ENCODE data around the gene WWC2. TPM values are rescaled to one million over a fixed set of nuclear protein-coding genes. Genes with fewer than 3 reads are reported as not detected.
A peak's percentile ranks its signal among the peaks of the same experiment; 100 is the strongest.
"Not testable (repeated sequence)": the region's sequence is repeated elsewhere in the genome, so short reads cannot be mapped to it uniquely, and the experiment has no call there.

The WWC2 gene
- polyA plus RNA-seq, 1 donor from 2014 or later: 0.29 TPM

DNA sequence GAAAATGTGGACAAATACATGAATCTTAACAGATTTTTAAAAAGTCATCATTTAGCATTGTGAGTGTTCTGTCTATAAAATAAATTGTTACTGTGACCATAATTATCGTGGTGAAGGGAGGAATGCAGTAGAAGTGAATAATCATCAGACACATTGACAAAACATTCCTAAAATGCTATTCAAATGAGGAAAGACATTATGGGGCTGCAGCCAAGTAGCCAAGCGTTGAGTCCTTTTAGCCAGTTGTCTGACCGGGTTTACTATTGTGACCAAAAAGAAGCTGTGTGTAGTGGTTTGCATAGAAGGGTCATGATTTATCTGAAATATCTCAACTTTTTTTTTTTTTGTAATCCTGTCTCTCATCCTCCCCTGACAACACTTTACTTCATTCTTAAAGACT, 19.5 kb downstream of the WWC2 start:
- Mint-ChIP-seq H3K4me1 (no peaks in the 10 kb centered on the region), H3K27ac (no peak overlapping the region), H3K27me3 (peaks cover 2% of the 10 kb centered on the region), H3K9me3 (no peaks in the 10 kb centered on the region), H3K36me3 (peaks cover 2% of the 10 kb centered on the region), H3K4me3 (no peak overlapping the region)

DNA sequence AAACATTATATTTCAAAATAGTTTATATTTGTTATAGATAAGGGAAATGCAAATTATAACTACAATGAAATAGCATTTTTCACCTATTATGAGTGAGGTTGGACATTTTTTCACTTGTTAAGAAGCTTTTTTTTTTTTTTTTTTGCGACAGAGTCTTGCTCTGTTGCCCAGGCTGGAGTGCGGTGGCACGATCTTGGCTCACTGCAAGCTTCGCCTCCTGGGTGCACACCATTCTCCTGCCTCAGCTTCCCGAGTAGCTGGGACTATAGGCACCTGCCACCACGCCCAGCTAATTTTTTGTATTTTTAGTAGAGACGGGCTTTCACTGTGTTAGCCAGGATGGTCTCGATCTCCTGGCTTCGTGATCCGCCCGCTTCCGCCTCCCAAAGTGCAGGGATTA, 22.6 kb downstream of the WWC2 start:
- H3K36me3 Mint-ChIP-seq, H3K4me1 Mint-ChIP-seq, H3K27me3 Mint-ChIP-seq: not testable (repeated sequence)

DNA sequence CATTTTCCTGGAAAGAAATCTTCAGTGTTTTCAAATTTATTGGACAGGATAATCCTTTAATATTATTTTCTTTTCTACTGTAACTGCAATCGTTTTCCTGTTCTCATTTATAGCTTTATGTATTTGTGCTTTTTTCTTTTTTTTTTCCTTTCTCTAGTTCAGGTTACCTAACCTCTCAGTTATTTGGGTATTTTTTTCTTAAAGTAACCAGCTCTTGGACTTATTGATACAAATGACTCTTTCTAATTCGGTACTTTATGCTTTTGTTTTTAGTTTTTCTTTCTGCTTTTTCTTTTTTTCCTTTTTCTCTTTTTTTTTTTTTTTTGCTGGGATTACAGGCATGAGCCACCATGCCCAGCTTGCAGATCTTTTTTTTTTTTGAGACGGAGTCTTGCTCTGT, 25.2 kb downstream of the WWC2 start:
- Mint-ChIP-seq H3K27me3 (peaks cover 2% of the 10 kb centered on the region), H3K36me3 (no peaks in the 10 kb centered on the region), H3K9me3 (peaks cover 0 to 2% (median 0%) of the 10 kb centered on the region in 3 donors), H3K4me3 (no peak overlapping the region), H3K27ac (no peak overlapping the region), H3K4me1 (no peaks in the 10 kb centered on the region)

More for the DNA sequence above, 22.6 kb downstream of the WWC2 start:
- H3K9me3 Mint-ChIP-seq, H3K27ac Mint-ChIP-seq, H3K4me3 Mint-ChIP-seq: not testable (repeated sequence)

DNA sequence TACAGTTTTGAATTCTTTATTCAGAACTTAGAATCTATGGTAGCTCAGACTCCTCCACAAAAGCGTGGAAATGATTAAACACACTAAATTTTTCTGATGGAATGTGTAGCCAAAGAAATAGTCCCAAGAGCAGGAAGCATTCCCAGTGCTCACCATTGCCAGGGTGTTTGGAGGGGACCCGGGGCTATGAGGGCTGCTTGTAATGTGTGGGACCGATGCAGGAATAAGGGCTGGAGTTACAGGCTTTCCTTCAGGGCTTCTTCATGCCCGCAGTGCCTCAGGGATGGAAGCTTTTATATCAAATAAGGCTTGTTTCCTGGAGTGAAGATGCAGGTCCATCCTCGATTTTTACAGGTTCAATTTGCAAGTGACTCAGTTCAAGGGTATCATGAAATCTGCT, 25.8 kb downstream of the WWC2 start:
- Mint-ChIP-seq H3K4me3 (no peak overlapping the region), H3K9me3 (peaks cover 0 to 2% (median 0%) of the 10 kb centered on the region in 3 donors), H3K36me3 (no peaks in the 10 kb centered on the region), H3K27me3 (peaks cover 2% of the 10 kb centered on the region), H3K27ac (peak overlapping the region in 1 of 3 donors; percentile 24), H3K4me1 (no peaks in the 10 kb centered on the region)

DNA sequence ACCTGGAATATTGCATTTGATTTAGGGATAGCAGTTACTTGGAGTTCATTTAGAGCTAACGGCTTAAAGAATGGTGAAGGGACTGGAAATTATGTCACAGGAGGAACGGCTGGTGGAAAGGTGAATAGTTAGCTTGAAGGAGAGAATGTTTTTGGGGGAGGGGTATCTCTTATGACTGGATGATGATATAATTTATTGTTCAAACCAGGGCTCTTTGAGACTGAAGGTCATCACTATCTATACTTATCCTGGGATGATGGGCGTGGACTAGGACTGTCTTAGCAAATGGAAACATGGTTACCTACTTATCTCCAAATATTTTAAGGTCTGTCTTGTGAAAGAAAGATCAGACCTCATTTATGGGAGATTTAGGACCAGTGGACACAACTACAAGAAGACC, 30.1 kb downstream of the WWC2 start:
- Mint-ChIP-seq H3K4me1 (no peaks in the 10 kb centered on the region), H3K4me3 (no peak overlapping the region), H3K27me3 (no peaks in the 10 kb centered on the region), H3K9me3 (peaks cover 0 to 2% (median 0%) of the 10 kb centered on the region in 3 donors), H3K27ac (no peak overlapping the region), H3K36me3 (no peaks in the 10 kb centered on the region)

DNA sequence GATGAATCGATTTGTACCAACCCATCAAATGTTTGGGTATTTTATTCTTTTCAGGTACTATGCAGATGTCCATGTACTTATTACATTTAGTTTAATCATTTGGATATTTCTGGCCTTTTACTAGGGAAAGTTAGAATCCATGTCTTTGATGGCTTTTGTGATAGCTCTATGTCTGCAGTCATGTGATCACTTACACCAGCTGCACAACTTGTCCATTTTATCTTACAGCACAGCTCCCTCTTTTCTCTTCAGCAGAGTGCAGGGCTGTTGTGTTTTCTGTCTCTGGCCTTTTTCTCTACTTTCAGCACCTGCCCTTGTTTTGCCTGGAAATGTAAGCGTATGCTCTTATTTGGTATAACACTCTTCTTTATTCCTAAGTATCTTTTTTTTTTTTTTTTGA, 30.6 kb downstream of the WWC2 start:
- Mint-ChIP-seq H3K27ac (no peak overlapping the region), H3K9me3 (peaks cover 0 to 2% (median 0%) of the 10 kb centered on the region in 3 donors)

DNA sequence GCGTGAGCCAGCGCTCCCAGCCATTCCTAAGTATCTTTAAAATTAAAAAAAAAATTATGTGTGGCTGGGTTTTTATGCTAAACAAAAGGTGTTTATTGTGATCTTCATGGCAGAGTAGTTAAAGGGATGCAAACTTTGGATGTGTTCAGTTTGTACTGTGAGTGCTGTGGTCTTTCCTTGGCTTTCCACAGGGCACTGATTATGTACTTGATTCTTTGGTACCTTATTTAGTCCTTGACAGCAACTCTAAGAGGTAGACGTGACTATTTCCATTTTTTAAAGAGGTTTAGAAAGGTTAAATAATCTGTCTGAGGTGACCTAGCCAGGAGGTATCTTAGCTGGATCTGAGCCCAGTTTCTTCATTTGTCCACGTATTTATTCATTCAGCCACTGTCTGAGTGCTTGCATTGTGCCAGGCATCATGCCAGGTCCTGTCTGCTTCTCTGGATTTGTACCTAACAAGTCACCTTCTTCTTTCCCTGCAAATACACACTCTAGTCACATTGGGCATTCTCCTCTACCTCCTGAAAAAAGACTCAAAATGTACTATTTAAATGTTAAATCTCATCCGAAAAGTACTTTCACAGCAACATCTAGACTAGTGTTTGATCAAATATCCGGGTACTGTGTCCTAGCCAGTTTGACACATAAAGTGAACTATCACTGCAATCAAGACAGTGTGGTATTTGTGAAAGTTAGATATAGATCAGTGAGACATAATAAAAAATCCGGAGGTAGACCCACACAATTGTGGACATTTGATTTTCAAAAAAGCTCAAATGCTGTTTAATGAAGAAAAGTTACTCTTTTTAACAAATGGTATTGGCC, 31.5 kb downstream of the WWC2 start:
- Mint-ChIP-seq H3K27me3 (no peaks in the 10 kb centered on the region), H3K4me1 (no peaks in the 10 kb centered on the region), H3K36me3 (no peaks in the 10 kb centered on the region), H3K27ac (no peak overlapping the region), H3K9me3 (peaks cover 0 to 2% (median 0%) of the 10 kb centered on the region in 3 donors), H3K4me3 (no peak overlapping the region)

More for the DNA sequence above, 30.6 kb downstream of the WWC2 start:
- H3K36me3 Mint-ChIP-seq: no peaks in the 10 kb centered on the region
- no peaks in the 10 kb centered on the region for H3K27me3 Mint-ChIP-seq
- no peaks in the 10 kb centered on the region for H3K4me1 Mint-ChIP-seq
- H3K4me3 Mint-ChIP-seq: peak overlapping the region in 1 of 4 donors; percentile 35

DNA sequence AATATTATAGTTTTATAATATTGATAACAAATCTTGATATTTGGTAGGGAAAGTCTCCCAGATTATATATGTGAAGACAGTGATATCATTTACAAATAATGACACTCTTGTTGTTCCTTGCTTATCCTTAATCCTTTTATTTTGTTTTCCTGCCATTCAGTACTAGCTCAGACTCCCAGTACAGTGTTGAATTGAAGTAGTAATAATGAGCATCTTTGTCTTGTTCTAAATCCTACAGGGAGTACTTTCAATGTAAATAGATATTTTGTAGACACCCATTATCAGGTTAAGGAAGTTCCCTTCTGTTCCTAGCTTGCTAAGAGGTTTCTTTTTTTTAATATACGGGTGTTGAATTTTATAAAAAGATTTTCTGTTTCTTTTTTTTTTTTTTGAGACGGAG, 33.0 kb downstream of the WWC2 start:
- Mint-ChIP-seq H3K27ac (no peak overlapping the region), H3K27me3 (no peaks in the 10 kb centered on the region), H3K36me3 (no peaks in the 10 kb centered on the region), H3K9me3 (peaks cover 0 to 2% (median 0%) of the 10 kb centered on the region in 3 donors), H3K4me3 (no peak overlapping the region), H3K4me1 (no peaks in the 10 kb centered on the region)

DNA sequence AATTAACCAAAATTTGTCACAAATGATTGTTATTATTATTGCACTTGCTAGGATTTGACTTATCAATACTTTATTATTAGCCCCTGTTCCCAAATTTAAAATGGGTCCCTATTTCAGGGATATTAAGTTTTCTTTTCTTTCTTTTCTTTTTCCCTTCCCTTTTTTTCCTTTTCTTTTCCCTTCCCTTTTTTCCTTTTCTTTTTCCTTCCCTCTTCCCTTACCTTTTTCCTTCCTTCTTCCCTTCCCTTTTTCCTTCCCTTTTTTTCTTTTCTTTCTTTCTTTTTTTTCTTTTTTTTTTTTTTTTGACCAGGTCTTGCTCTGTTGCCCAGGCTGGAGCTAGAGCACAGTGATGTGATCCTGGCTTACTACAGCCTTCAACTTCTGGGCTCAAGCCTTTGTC, 33.8 kb downstream of the WWC2 start:
- Mint-ChIP-seq H3K27me3 (no peaks in the 10 kb centered on the region), H3K4me1 (no peaks in the 10 kb centered on the region), H3K9me3 (no peaks in the 10 kb centered on the region), H3K4me3 (no peak overlapping the region), H3K27ac (no peak overlapping the region), H3K36me3 (no peaks in the 10 kb centered on the region)

DNA sequence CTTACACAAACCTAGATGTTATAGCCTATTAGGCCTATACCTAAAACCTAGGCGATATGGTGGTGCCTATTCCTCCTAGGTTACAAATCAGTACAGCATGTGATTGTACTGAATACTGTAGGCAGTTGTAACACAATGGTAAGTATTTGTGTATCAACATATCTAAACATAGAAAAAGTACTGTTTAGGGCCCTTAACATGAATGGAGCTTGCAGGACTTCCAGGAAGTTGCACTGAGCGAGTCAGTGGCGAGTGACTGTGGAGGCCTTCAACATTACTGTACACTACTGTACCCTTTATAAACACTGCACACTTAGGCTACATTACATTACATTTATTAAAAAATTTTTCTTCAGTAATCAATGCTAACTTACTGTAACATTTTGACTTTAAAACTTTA, 37.8 kb downstream of the WWC2 start:
- Mint-ChIP-seq H3K36me3 (no peaks in the 10 kb centered on the region), H3K27ac (no peak overlapping the region), H3K27me3 (peaks cover under 1% of the 10 kb centered on the region), H3K9me3 (no peaks in the 10 kb centered on the region), H3K4me1 (no peaks in the 10 kb centered on the region), H3K4me3 (no peak overlapping the region)

DNA sequence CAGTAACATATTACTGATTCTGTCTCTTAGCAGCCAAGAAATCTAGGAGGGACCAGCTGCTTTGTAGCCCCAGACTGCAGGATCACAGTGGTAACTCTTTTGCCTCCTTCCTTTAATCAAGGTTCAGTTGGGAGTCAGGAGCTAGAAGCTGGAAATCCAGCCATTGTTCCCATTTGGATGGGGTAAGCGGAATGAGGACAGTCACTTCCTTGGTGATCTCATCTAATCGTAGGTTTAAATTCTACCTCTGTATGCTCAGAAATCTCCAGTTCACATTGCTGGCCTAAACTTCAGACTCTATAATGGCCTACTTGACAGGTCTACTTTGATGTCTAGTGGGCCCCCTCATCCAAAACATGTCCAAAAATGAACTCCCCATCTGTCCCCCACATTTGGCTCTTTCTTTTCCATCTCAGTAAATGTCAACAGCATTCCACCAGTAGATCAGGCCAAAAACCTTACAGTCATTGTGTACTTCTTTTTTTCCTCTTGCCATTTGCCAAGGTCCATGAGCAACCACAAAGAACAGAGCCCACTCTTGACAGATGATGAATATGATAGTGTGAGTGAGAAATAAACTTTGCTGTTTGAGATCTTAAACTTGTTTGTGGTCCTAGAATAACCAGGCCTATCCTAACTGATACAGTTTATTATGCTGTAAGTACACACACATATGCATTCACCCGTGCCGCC, 40.1 kb downstream of the WWC2 start:
- no peaks in the 10 kb centered on the region for H3K36me3 Mint-ChIP-seq
- H3K27me3 Mint-ChIP-seq: peaks cover 2% of the 10 kb centered on the region
- no peak overlapping the region for H3K4me3 Mint-ChIP-seq
- H3K4me1 Mint-ChIP-seq: no peaks in the 10 kb centered on the region
- H3K9me3 Mint-ChIP-seq: no peaks in the 10 kb centered on the region
- H3K27ac Mint-ChIP-seq: no peak overlapping the region

DNA sequence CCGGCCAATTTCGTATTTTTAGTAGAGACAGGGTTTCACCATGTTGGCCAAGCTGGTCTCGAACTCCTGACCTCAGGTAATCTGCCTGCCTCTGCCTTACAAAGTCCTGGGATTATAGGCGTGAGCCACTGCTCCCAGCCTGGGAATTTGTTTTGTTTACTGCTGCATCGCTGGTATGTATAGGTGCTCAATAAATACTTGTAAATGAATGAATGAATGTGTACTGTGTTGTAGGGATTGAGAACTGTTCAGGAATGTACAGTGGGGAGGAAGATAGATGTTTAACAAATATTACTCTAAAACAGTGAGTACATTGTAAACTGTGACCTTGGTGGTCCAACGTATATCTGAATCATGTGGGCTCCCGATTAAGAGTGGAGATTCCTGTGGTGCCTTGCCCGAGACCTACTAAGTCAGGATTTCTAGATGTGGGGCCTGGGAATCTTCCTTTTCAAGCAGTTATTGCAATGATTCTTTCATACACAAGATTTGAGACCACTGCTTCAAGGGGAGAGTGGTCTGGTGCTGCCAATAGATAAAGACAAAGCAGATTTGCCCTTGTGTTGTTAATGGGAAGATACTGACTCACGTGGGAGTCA, 41.0 kb downstream of the WWC2 start:
- H3K4me1 Mint-ChIP-seq: no peaks in the 10 kb centered on the region
- H3K4me3 Mint-ChIP-seq: no peak overlapping the region
- no peak overlapping the region for H3K27ac Mint-ChIP-seq
- H3K36me3 Mint-ChIP-seq: no peaks in the 10 kb centered on the region
- no peaks in the 10 kb centered on the region for H3K9me3 Mint-ChIP-seq
- peaks cover 2% of the 10 kb centered on the region for H3K27me3 Mint-ChIP-seq

DNA sequence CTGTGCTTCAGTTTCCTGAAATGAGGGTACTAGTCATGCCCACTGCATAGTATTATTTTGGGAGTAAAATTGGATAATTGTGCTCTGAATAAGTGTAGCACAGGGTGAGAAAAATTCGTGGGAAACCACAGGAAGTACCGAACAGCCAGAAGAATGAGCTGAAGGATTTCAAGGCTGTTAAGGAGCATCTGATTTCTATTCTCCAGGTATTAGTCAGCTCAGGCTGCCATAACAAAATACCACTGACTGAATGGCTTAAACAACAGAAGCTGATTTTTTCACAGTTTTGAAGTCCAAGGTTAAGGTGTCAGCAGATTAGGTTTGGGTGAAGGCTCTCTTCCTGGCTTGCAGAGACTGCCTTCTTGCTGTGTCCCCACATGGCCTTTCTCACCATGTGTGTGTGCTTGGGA, 41.9 kb downstream of the WWC2 start:
- H3K4me3 Mint-ChIP-seq: no peak overlapping the region
- H3K27me3 Mint-ChIP-seq: peaks cover 4% of the 10 kb centered on the region
- no peak overlapping the region for H3K27ac Mint-ChIP-seq
- no peaks in the 10 kb centered on the region for H3K36me3 Mint-ChIP-seq
- H3K9me3 Mint-ChIP-seq: no peaks in the 10 kb centered on the region
- no peaks in the 10 kb centered on the region for H3K4me1 Mint-ChIP-seq

DNA sequence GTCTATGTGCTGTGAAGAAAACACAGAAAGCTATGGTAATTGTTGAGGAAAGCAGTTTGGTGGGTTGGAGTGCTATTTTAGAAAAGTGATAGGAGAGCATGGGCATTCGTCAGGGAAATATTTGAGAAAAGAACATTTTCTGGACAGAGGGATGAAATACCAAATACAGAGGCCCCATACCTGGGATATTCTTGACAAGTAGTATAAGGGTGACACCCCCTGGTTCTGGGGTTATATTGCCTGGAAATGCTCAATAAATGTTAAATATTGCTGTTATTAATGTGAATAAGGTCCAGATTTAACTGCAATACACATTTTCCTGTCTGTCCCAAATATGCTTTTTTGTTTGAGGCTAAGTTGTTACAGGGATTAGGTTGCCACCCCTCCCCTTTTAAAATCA, 42.9 kb downstream of the WWC2 start:
- Mint-ChIP-seq H3K9me3 (no peaks in the 10 kb centered on the region), H3K4me3 (no peak overlapping the region), H3K4me1 (no peaks in the 10 kb centered on the region), H3K27ac (no peak overlapping the region), H3K36me3 (no peaks in the 10 kb centered on the region), H3K27me3 (peaks cover 4% of the 10 kb centered on the region)

Measured in IgD-negative memory B cell (primary cell).